Stomach smooth muscle (tissue), 2 donors: ENCODE results near the gene TFCP2L1.

Source experiments
- H3K27ac ChIP-seq: one replicate; pipeline ENCODE4 v1.7.0; 2013; ENCODE audit warnings: mild to moderate bottlenecking, low read length, inconsistent platforms
- H3K27me3 ChIP-seq, 2 donors: one replicate each; pipeline ENCODE4 v1.7.0; 2013; ENCODE audit warnings: low read length in 2 of 2; ENCODE audit not compliant: insufficient read depth in 2 of 2, control insufficient read depth in 1 of 2
- H3K36me3 ChIP-seq, 2 donors: one replicate each; pipeline ENCODE4 v1.7.0; 2013; ENCODE audit warnings: low read length in 2 of 2; ENCODE audit not compliant: control insufficient read depth in 2 of 2, insufficient read depth in 2 of 2
- H3K4me1 ChIP-seq: one replicate; pipeline ENCODE4 v1.7.0; 2013; ENCODE audit warnings: low read length; ENCODE audit not compliant: control insufficient read depth, insufficient read depth
- H3K4me3 ChIP-seq, 2 donors: one replicate each; pipeline ENCODE4 v1.7.0; 2013; ENCODE audit warnings: low read length in 2 of 2
- H3K9ac ChIP-seq, 2 donors: one replicate each; pipeline ENCODE4 v1.7.0; 2013; ENCODE audit warnings: low read length in 2 of 2, mild to moderate bottlenecking in 1 of 2
- H3K9me3 ChIP-seq, 2 donors: one replicate each; pipeline ENCODE4 v1.7.0; 2013; ENCODE audit warnings: low read length in 2 of 2; ENCODE audit not compliant: control insufficient read depth in 2 of 2
- donor health status: healthy.
- donor health status: Pancreatic carcinoma.

Gene TFCP2L1

DNA sequence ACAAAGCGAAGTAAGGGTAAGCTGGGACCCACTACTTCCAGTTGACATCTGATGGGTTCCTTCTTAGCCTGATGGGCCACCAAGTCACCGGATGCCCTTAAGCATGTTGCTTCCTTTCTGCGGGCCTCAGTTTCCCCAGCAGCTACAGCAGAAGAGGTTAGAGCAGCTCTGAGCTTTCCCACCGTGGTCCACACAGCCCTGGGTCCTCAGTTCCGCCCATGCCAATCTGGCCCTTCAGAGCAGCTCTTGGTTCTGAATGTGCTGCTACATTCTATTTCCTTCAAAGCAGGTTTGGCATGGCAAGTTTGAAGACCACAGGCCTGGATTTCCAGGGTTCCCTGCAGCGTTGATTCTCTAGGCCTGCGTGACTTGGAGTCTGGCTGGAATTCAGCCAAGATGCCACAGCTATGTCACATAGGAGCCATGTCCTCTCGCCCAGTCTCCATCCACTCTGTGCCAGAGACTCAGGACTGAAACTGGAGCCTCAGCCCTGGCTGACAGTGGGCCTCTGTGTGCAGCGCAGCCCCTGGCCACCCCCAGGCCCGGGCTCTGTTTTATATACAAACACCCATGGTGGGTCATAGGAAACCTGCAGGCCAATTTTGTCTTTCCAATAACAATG is 79.6 kb downstream of the TFCP2L1 start:
- Histone ChIP-seq H3K4me3 (no peak overlapping the region), H3K27ac (no peak overlapping the region), H3K9me3 (no peaks in the 10 kb centered on the region), H3K4me1 (no peaks in the 10 kb centered on the region), H3K36me3 (no peaks in the 10 kb centered on the region), H3K27me3 (no peaks in the 10 kb centered on the region), H3K9ac (no peak overlapping the region)

DNA sequence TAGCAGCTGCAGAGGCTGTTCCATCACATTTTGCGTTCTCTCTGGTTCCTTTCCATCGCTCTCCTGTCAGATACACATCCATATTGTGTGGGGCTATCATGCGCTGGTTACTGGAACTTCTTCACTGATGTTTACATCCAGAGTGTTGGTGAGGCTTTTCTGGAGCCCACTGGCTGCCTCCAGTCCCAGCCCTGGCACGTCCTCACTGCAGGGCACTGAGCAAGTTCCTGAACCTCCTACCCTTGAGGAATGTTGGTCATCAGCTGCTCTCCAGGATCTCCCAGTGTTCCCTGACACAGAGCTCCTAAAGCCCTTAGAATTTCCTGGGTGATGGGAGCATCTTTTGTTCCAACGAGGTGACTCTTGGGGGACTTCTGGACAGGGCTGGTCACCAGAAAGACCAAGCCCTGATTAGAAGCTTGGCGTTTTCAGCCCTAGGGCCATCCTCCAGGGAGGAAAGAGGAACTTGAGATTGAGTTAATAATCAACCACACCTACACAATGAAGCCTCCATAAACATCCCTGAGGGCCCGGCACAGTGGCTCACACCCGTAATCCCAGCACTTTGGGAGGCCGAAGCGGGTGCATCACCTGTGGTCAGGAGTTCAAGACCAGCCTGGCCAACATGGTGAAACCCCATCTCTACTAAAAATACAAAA is 81.3 kb downstream of the TFCP2L1 start:
- no peaks in the 10 kb centered on the region for H3K27me3 ChIP-seq
- H3K27ac ChIP-seq, result no peak overlapping the region
- H3K9me3 ChIP-seq, result no peaks in the 10 kb centered on the region
- no peak overlapping the region for H3K4me3 ChIP-seq
- H3K36me3 ChIP-seq, result no peaks in the 10 kb centered on the region
- no peak overlapping the region for H3K9ac ChIP-seq
- no peaks in the 10 kb centered on the region for H3K4me1 ChIP-seq

DNA sequence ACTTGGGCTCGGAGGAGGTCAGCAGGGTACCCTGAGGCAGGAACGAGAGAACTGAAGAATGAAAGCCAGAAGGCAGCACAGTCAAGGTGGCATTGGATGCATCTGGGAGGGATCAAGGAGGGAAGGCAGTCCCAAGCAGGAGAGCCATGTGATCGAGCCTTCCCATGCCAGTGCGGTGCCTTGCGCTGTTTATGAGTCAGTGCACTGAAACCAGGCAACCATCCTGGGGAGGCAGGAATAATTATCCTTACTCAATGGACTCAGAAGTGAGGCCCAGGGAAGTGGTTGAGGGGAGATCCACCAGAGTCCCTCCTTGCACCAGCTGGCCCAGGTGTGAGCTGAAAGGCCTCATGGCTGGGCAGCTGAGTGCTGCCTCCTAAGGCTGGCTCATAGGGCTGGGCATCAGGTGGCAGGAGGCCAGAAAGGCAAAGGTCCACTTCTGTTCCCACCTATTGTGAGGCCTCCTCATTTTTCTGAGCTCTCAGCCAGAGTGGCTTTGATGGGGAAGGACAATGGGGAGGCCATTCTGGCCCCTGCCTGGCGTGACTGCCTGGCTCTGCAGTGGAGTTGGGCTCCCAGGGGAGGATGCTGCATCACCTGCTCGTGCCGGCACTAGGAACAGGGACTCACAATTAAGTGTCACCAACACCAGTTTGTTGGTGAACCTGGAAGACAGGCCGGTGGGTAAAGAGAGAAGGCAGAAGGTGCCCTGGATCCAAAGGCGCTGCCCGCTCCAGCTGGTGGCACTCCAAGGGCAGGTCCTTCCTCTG is 82.3 kb downstream of the TFCP2L1 start:
- Histone ChIP-seq H3K27ac (no peak overlapping the region), H3K9ac (no peak overlapping the region), H3K27me3 (no peaks in the 10 kb centered on the region), H3K9me3 (no peaks in the 10 kb centered on the region), H3K36me3 (no peaks in the 10 kb centered on the region), H3K4me1 (no peaks in the 10 kb centered on the region), H3K4me3 (no peak overlapping the region)

DNA sequence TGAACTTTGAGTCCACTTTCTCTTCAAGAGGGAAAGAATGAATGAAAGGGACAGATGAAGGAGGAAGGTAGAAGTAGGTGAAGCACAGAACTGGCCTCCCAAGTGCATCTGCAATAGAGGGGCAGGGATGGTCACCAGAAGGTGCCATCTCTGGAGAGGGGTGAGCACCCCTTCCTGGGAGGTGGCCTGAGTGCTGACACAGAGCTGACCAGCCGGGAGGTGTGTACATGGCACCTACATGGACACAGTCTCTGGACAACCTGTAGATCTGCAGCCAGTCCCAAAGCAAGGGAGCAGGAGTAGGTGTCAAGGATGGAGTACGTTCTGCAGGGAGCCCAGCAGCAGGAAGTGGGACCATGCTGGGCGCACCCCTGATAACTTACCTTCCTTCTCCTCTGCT is 83.2 kb downstream of the TFCP2L1 start:
- Histone ChIP-seq H3K4me1 (no peaks in the 10 kb centered on the region), H3K9me3 (no peaks in the 10 kb centered on the region), H3K9ac (no peak overlapping the region), H3K27me3 (no peaks in the 10 kb centered on the region), H3K27ac (no peak overlapping the region), H3K4me3 (no peak overlapping the region), H3K36me3 (no peaks in the 10 kb centered on the region)

DNA sequence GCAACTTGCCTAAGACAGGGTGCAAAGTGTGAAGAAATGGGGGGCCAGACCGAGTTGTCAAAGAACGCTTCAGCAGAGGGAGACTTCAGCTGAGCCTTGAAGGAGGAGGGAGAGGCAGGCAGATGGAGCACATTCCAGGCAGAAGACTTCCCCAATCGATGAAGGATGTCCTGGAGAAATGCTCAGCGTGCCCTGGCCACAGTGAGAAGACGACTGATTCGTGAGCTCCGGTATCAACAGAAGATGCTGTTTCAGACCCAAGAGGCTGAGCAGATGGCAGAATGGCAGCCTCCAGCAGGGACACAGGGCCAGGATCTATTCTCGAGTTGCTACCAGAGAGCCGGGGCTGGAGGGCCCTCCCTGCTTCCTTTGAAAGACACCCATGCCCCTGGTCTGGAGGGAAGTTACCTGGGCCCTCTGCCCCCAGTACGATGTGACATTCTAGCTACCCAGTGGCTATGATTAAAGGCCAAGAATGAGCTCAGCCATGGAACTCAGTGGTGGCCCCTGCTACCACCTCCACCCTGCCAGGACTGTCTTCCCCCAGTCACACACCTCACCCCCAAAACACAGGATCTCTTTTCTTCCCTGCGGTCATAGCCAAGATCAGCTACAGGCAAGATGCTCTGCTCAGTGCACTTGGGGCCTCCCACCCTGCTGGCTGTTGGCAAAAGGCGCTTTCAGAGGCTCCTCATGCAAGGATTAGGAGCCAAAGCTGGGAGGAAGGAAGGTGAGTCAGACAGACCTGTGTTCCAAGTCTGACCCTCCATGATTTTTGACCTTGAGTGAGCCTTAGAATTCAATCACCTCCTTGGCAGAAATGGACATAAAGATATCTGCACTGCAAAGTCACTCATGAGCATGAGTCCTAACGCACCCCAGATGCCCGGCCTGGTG is 84.3 kb downstream of the TFCP2L1 start:
- H3K4me1 ChIP-seq, result no peaks in the 10 kb centered on the region
- H3K36me3 ChIP-seq, result no peaks in the 10 kb centered on the region
- no peaks in the 10 kb centered on the region for H3K27me3 ChIP-seq
- no peak overlapping the region for H3K27ac ChIP-seq
- H3K9me3 ChIP-seq, result no peaks in the 10 kb centered on the region
- no peak overlapping the region for H3K4me3 ChIP-seq
- no peak overlapping the region for H3K9ac ChIP-seq

DNA sequence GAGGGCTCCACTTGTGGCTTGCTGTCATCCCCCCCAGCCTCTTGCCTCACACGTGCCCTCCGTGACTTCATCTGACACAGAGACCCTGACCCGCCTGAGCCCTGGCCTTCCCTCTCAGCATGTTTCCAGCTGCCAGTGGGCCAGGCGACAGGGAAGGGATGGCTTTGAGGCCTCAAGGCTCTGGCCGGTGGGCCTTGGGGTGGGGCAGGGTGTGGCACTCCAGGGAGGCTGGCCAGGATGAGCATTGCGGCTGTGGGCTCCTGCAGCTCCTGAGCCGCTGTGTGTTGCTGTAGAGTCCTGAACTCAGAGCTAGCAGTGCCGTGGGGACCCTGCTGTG is 85.0 kb downstream of the TFCP2L1 start:
- H3K4me3 ChIP-seq, result no peak overlapping the region
- H3K9me3 ChIP-seq, result no peaks in the 10 kb centered on the region
- no peak overlapping the region for H3K27ac ChIP-seq
- H3K4me1 ChIP-seq, result no peaks in the 10 kb centered on the region
- H3K27me3 ChIP-seq, result no peaks in the 10 kb centered on the region
- H3K9ac ChIP-seq, result no peak overlapping the region
- no peaks in the 10 kb centered on the region for H3K36me3 ChIP-seq

DNA sequence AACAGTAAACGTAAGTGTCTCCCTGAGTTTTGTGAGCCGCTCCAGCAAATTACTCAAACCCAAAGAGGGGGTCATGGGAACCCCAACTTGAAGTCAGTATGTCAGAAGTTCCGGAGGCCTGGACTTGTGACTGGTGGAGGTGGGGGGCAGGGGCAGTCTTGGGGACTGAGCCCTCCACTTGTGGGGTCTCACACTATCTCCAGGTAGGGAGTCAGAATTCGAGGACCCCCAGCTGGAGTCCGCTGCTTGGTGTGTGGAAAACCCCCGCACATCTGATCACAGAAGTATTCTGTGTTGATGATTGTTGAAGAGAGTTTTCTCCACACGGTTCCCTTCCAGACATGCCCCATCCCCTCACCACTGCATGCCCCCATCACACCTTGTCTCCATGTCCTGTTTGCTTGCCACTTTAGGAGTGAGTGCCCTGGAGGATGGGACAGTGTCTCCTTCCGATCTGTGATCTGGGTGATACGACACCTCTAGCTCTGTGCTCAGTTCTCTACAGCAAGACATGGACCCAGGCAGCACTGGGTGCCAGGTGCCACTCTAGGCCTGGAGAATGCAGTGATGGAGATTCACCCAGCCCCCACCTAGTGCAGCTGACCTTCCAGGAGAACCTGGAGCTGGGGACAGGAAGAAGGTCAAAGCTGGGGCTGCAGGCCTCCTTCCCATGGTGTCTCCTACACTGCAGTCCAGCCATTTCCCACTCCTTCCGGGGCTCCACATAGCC is 85.6 kb downstream of the TFCP2L1 start:
- Histone ChIP-seq H3K27ac (no peak overlapping the region), H3K27me3 (no peaks in the 10 kb centered on the region), H3K9ac (no peak overlapping the region), H3K4me1 (no peaks in the 10 kb centered on the region), H3K36me3 (no peaks in the 10 kb centered on the region), H3K9me3 (no peaks in the 10 kb centered on the region), H3K4me3 (no peak overlapping the region)

DNA sequence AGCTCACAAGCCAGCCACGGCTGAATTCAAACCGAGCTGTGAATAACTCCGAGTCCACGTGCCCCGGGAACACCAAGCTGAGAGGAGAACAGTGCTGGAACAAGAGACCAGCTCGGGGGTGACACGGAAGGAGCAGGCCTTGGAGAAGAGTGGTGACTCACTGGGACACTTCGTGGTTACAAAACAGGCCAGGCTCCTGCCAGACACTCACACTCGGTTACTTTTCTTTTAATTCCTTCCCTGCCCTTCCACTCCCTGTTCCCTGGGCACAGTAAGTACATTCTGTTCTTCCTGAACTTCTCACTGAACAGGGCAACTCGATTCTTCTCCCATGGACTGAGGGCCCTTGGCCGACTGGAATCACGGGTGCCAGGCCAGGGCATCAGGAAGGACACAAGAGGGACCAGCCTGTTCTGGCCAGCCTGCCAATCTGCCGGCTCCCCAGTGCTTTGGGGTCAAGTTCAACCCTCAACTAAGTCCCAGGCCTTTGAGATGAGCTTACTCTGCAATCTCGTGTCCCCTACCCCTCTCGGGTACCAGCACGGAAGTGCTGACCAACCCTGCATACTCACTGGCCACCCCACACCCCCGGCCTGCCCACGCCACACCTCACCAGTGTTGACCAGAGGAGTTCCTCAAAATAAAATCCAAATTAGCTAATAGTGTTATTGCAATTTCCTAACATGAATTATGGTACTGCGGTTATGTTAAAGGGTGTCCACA is 87.5 kb downstream of the TFCP2L1 start:
- no peaks in the 10 kb centered on the region for H3K27me3 ChIP-seq
- no peak overlapping the region for H3K27ac ChIP-seq
- H3K9ac ChIP-seq, result no peak overlapping the region
- H3K4me1 ChIP-seq, result no peaks in the 10 kb centered on the region
- no peak overlapping the region for H3K4me3 ChIP-seq
- H3K9me3 ChIP-seq, result no peaks in the 10 kb centered on the region
- H3K36me3 ChIP-seq, result no peaks in the 10 kb centered on the region

DNA sequence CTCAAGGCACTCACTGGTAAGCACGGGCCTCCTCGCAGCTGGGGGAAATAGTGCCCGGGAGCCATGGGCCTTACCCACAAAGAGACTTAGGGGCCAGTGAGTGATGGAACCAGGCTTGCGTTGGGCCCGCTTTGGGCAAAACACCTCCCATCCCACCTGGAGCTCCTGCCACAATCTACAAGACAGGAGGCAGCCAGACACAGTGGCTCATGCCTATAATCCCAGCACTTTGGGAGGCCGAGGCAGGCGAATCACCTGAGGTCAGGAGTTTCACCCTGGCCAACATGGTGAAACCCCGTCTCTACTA is 88.2 kb downstream of the TFCP2L1 start:
- H3K4me3 ChIP-seq, result no peak overlapping the region
- no peaks in the 10 kb centered on the region for H3K27me3 ChIP-seq
- H3K9me3 ChIP-seq, result no peaks in the 10 kb centered on the region
- no peak overlapping the region for H3K27ac ChIP-seq
- H3K9ac ChIP-seq, result no peak overlapping the region
- no peaks in the 10 kb centered on the region for H3K4me1 ChIP-seq
- H3K36me3 ChIP-seq, result no peaks in the 10 kb centered on the region
